B cell (primary cell): Measurements from ENCODE around the gene MRO.

ENCODE experiments used
- CTCF ChIP-seq: fragments of 200-600 bp; IDR thresholded peaks from one replicate; pipeline ENCODE4 v1.8.0; 2022; ENCODE audit warnings: antibody characterized with exemption, mild to moderate bottlenecking
- EZH2 ChIP-seq: IDR thresholded peaks from 2 replicates; pipeline ENCODE4 v1.6.1; 2012; ENCODE audit warnings: borderline replicate concordance, low read depth, mild to moderate bottlenecking, moderate library complexity, low read length; ENCODE audit not compliant: insufficient read depth, poor library complexity, severe bottlenecking

- TF ChIP-seq CTCF (no peak), EZH2 (no peak)
Observed at GRCh38 chr18:50826027-50826426, 6.2 kb upstream of the MRO start.
